OCI-M2 (cell line): ENCODE data around the gene CDC25C.
A peak's percentile ranks its signal among the peaks of the same experiment; 100 is the strongest.

Experiments used
- DNase-seq: peaks from one replicate; lab custom pipeline; 2025; ENCODE audit not compliant: unreplicated experiment; lab: John Stamatoyannopoulos, UW

CDC25C gene

DNA sequence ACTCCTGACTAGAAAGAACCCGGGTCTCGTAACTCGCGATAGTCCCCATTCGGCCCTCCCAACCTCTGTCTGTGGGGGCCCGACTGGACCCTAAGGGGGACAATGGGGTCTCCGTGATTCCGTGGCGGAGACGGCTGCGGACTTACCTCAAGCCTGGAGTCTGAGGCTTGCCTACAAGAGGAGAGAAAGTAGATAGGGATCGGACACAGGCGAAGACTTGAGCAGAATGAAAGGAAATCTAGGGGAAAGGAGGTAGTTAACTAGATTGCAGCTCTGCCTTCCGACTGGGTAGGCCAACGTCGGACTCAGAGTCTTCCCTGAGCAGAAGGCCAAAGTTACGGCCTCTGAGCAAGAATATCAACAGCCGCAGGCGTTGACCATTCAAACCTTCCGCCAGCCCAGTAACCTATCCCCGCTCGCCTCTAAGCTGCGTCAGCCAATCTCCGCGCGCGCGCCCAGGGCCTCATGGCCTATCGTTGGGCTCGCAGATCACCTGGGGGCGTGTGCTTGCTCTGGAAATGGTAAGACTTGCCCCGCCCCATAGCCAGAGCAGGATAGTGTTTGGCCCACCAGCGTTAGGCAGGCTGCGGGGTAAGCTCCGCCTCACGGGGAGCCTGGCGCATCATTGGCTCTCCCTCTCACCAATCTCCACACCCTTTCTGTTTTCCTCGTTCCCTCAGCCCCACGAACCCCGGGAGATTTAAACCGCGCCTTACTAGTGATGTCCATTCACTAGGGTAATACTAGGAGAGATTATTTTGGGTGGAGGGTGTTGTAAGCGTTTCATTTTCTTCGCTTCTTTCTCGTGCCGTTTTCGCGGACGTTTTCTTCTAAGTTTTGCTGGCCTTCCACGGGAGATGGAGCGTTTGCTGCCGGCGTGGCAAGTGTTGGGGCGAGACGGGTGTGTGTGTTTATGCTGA is at the start of gene CDC25C:
Gene CDC25C, minus strand, starts transcription at position 356 of the 920 bp plus-strand sequence. CDS start 624 bp downstream, outside the sequence.
- DNase-seq = peak; percentile 78

- DNase-seq = no peak
Measured at GRCh38 chr5:138372653-138373052, 41.0 kb upstream of the CDC25C start.

DNA sequence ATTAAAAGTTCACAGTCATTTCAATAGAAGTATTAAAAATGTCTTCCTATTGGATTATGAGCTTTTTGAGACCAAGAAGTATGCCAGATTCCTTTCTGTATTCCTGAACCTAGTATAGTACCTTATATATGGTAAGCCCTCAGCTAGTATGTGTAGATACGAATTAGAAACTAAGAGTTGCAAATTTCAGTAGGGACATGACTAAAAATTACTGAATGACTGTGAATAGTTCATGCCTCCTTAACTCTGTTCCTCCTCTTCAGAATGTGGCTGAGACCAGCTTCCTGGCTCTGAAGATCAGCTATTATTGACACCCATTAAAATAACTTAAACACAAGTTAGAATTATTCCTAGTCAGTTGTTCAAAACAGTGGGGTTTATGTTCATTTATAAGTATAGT is 40.6 kb upstream of the CDC25C start:
- no peak for DNase-seq

DNA sequence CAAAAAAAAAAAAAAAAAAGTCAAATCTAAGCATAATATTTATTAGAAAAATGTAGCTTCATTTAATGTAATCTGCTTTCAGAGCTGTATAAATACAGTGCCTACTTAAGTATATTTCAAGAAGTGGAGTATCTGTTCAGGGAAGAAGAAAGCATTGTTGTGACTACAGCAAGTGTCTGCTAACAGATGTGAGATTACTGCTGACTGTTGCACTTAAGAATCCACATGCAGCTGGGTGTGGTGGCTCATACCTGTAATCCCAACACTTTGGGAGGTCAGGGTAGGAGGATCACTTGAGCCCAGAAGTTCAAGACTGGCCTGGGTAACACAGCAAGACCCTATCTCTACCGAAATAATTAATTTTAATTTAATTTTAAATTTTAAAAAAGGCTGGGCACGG is 39.9 kb upstream of the CDC25C start:
- DNase-seq = no peak

DNA sequence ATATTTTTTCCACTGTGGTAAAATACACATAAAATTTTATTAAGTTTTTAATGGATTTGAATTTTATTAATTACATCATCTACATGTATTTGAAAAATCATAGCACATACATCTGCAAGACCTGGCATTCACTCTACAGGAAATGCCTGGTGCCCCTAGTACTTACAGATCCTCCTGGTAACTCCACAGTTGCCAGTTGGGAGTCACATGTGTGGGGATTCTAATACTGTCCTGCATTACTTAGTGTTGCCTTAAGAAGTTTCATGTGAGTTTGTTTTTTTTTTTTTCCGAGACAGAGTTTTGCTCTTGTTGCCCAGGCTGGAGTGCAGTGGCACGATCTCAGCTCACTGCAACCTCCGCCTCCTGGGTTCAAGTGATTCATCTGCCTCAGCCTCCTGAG is 38.9 kb upstream of the CDC25C start:
- DNase-seq = no peak

- DNase-seq = no peak
Measured at GRCh38 chr5:138369706-138370105, 38.1 kb upstream of the CDC25C start.

GRCh38 chr5:138369261-138369660 is 37.7 kb upstream of the CDC25C start:
- no peak for DNase-seq

- no peak for DNase-seq
Measured at GRCh38 chr5:138366632-138367382, 35.2 kb upstream of the CDC25C start.

DNA sequence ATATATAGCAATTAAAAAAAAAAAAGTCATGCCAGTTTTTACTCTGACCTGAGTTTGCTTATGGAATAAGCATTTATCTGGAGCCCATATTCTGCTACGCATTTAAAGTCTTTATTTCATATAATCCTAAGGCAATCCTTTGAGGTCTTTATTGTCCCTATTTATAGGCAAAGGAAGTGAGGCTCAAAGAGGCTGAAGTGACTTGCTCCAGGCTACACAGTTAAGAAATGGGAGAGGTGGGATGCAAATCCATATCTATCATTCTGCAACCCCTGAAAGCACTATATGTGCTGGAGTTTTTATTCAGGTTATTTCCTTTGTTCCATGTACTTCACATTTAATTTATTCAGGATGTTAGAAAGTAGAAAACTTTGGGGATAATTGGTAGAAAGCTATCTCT is 33.0 kb upstream of the CDC25C start:
- DNase-seq = no peak

GRCh38 chr5:138360941-138361452 is 29.4 kb upstream of the CDC25C start:
- no peak for DNase-seq

GRCh38 chr5:138359621-138360020 is 28.0 kb upstream of the CDC25C start:
- no peak for DNase-seq

DNA sequence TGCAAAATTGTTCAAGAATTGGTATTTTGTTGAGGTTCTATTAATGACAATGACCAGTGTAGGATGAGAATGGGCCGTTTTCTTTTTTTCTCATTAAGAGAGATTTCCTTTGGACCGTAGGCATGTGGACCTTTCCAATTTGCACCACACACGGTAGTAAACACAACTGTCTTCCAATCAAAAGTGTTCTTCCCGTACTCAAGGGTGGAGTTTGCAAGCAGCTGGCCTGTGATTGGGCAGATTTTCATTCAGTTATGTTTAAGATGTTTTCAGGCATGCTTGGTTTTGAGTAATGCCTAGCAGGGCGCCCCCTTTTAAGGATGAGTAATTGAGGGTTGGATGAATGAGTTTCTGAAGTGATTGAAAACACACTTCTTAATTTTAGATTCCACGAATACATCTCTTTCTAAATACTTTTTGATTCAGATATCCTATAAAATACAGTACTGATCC is 23.3 kb upstream of the CDC25C start:
- DNase-seq = no peak

GRCh38 chr5:138354387-138354786 is 22.8 kb upstream of the CDC25C start:
- no peak for DNase-seq

DNA sequence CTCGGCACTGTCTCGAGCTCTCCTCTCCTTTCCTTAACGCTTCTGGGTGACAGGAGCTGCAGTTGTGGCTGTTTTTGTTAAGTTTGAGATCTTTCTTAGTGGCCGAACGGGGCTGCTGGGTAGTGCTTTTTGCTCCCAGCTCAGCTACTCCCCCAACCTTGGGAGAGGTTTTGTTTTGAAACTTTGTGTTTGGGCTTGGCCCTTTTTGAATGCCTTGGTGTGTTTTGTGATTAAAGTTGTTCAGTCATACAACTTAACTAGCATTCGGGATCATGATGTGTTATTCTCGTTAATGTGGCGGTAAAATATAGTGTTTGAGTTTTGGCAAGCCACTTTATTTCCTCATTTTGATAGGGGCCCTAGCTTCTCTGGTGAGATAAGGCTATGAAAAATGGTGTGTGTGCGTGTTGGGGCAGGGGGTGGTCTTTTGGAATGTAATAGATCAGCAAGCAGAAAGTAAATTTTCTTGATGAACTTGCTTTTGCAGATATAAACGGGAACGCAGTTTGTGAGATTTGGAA is 22.0 kb upstream of the CDC25C start:
- DNase-seq = peak; percentile 21

GRCh38 chr5:138352722-138353559 is 21.3 kb upstream of the CDC25C start:
- DNase-seq = no peak

- DNase-seq = peak; percentile 18
Measured at GRCh38 chr5:138352071-138352721, 20.6 kb upstream of the CDC25C start, which contains the start of gene KDM3B. Gene KDM3B (plus strand): TSS chr5:138352685. CDS start chr5:138352796, 111 bp downstream.

- DNase-seq = no peak
Measured at GRCh38 chr5:138351517-138351916, 19.9 kb upstream of the CDC25C start.

- DNase-seq = no peak
Measured at GRCh38 chr5:138351056-138351455, 19.5 kb upstream of the CDC25C start.

GRCh38 chr5:138350563-138350890 is 18.9 kb upstream of the CDC25C start:
- no peak for DNase-seq
